PC-9 (cell line): ENCODE data around the gene ZNF286A.

Experiments
- CTCF ChIP-seq: fragments of 200-600 bp; sonication (generic); conservative IDR thresholded peaks from 2 replicates; pipeline ENCODE4 v1.6.1; 2017; ENCODE audit warnings: mixed run types, antibody characterized with exemption, mild to moderate bottlenecking, moderate library complexity
- EZH2 ChIP-seq: fragments of 200-600 bp; sonication (generic); IDR thresholded peaks from 2 replicates; pipeline ENCODE4 v1.8.0; 2017; ENCODE audit warnings: antibody characterized with exemption, low read depth

GRCh38 chr17:15659663-15660062 is 39.9 kb upstream of the ZNF286A start:
- TF ChIP-seq CTCF (no peak), EZH2 (no peak)
